Central memory CD8-positive, alpha-beta T cell (primary cell): ENCODE results near the gene FMN2.
"Not testable (repeated sequence)": the region's sequence is repeated elsewhere in the genome, so short reads cannot be mapped to it uniquely, and the experiment has no call there.

Source experiments
- ATAC-seq: fragments of 150-1000 bp; cut with Tn5 transposase; replicated peaks from 2 replicates; pipeline ENCODE4 v1.10.0; 2022; ENCODE audit warnings: mild to moderate bottlenecking, moderate FRiP score, moderate number of reproducible peaks; ENCODE audit not compliant: poor library complexity, severe bottlenecking; ENCODE audit errors: extremely low read depth
- DNase-seq, 2 donors: peaks; one replicate each; pipeline ENCODE4 v3.0.0; 2021; ENCODE audit warnings: low spot score in 2 of 2
- H3K27ac Mint-ChIP-seq: one replicate; pipeline ENCODE4 v1.8.0; 2022; ENCODE audit warnings: low read depth, mild to moderate bottlenecking, moderate library complexity, mixed read lengths
- H3K27me3 Mint-ChIP-seq: one replicate; pipeline ENCODE4 v1.8.0; 2022; ENCODE audit warnings: mixed read lengths
- H3K36me3 Mint-ChIP-seq: one replicate; pipeline ENCODE4 v1.8.0; 2022; ENCODE audit warnings: mild to moderate bottlenecking, moderate library complexity, mixed read lengths; ENCODE audit not compliant: insufficient read depth
- H3K4me1 Mint-ChIP-seq: one replicate; pipeline ENCODE4 v1.8.0; 2022; ENCODE audit warnings: mixed read lengths
- H3K4me3 Mint-ChIP-seq: one replicate; pipeline ENCODE4 v1.8.0; 2022; ENCODE audit warnings: mild to moderate bottlenecking, moderate library complexity, mixed read lengths
- H3K9me3 Mint-ChIP-seq: one replicate; pipeline ENCODE4 v1.8.0; 2022; ENCODE audit warnings: mixed read lengths

FMN2 gene

DNA sequence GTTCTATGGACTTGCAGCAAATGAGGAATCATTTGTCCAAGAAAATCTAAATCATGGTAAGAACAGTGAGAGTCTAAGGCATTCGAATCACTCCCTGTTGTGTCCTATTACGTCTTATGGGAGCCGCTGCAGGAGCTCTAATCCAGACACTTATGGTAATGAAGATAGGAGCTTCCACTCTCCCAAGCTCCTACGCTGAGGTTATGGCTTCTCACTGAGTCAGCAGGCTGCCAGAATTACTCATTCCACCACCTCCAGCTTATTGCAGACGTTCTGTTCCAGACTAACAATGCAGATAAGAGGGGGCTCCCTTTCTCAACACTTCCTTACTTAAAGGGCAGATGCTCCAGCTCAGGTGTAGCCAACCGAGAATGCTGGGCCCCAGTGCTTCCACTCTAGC lies 307.7 kb downstream of the FMN2 start:
- no peak overlapping the region for H3K4me3 Mint-ChIP-seq
- H3K27me3 Mint-ChIP-seq = no peaks in the 10 kb centered on the region
- peaks cover 5% of the 10 kb centered on the region for H3K9me3 Mint-ChIP-seq
- no peak overlapping the region for H3K27ac Mint-ChIP-seq
- H3K36me3 Mint-ChIP-seq = no peaks in the 10 kb centered on the region
- DNase-seq = no peak
- H3K4me1 Mint-ChIP-seq = no peaks in the 10 kb centered on the region
- ATAC-seq = no peak

DNA sequence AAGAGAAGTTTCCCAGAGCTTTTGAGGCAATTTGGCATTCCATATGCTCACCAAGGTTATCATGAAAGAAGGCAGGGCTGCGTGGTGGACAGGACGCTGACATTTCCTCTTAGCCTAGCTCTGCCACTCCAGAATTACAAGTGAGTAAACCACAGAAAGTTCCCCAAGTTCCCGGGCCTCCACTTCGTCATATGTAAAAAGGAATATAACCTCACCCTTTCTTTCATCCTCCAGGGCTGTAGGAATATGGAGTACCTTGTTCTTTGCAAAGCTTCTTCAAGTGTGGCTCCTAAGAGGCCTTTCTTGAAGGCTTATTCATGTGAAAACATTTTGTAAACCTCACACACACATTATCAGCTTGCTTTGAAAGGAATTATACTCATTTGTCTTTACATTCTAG lies 310.0 kb downstream of the FMN2 start:
- no peaks in the 10 kb centered on the region for H3K36me3 Mint-ChIP-seq
- H3K27me3 Mint-ChIP-seq = no peaks in the 10 kb centered on the region
- no peak overlapping the region for H3K27ac Mint-ChIP-seq
- ATAC-seq (no peak), DNase-seq (no peak)
- H3K4me3 Mint-ChIP-seq = no peak overlapping the region
- no peaks in the 10 kb centered on the region for H3K4me1 Mint-ChIP-seq
- peaks cover 18% of the 10 kb centered on the region for H3K9me3 Mint-ChIP-seq

DNA sequence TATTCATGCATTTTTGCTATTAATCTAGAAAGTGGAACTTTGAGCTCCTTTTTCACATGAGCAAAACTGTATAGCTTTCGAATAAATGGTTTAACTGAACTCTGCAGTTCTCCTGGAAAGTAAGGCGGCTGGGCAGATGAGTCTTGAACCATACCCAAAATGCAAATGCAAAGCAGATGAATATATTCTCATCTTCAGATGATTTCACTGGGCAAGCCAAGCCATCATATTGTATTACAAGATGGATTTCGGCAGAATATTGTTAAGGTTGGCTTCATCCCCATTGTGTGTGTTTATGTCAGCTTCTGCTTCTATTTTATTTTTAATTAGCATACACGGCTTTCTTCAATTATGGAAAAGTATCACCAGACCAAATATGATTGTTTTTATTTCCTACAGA lies 310.6 kb downstream of the FMN2 start:
- Mint-ChIP-seq H3K36me3 (no peaks in the 10 kb centered on the region), H3K4me1 (no peaks in the 10 kb centered on the region)

GRCh38 chr1:240404286-240404685 lies 312.6 kb downstream of the FMN2 start:
- Mint-ChIP-seq H3K9me3 (peaks cover 15% of the 10 kb centered on the region), H3K27me3 (no peaks in the 10 kb centered on the region), H3K27ac (no peak overlapping the region), H3K4me1 (no peaks in the 10 kb centered on the region), H3K4me3 (no peak overlapping the region), H3K36me3 (no peaks in the 10 kb centered on the region)
- ATAC-seq (no peak), DNase-seq (no peak)

More for the DNA sequence above, 310.6 kb downstream of the FMN2 start:
- no peak overlapping the region for H3K4me3 Mint-ChIP-seq
- no peak for DNase-seq
- no peaks in the 10 kb centered on the region for H3K27me3 Mint-ChIP-seq
- H3K27ac Mint-ChIP-seq = no peak overlapping the region
- no peak for ATAC-seq
- H3K9me3 Mint-ChIP-seq = peaks cover 15% of the 10 kb centered on the region

- H3K4me1 Mint-ChIP-seq = no peaks in the 10 kb centered on the region
- no peaks in the 10 kb centered on the region for H3K36me3 Mint-ChIP-seq
- H3K27me3 Mint-ChIP-seq = no peaks in the 10 kb centered on the region
- no peak overlapping the region for H3K4me3 Mint-ChIP-seq
- H3K9me3 Mint-ChIP-seq = peaks cover 15% of the 10 kb centered on the region
- no peak overlapping the region for H3K27ac Mint-ChIP-seq
- DNase-seq (no peak), ATAC-seq (no peak)
These were observed 314.1 kb downstream of the FMN2 start for GRCh38 chr1:240405751-240406150.

- H3K27me3 Mint-ChIP-seq = no peaks in the 10 kb centered on the region
- H3K4me3 Mint-ChIP-seq = no peak overlapping the region
- ATAC-seq (no peak), DNase-seq (no peak)
- no peak overlapping the region for H3K27ac Mint-ChIP-seq
- H3K9me3 Mint-ChIP-seq = peaks cover 23% of the 10 kb centered on the region
- H3K36me3 Mint-ChIP-seq = no peaks in the 10 kb centered on the region
- no peaks in the 10 kb centered on the region for H3K4me1 Mint-ChIP-seq
These were observed 315.7 kb downstream of the FMN2 start for GRCh38 chr1:240407407-240407806.

- no peaks in the 10 kb centered on the region for H3K27me3 Mint-ChIP-seq
- peaks cover 24% of the 10 kb centered on the region for H3K9me3 Mint-ChIP-seq
- no peaks in the 10 kb centered on the region for H3K36me3 Mint-ChIP-seq
- no peaks in the 10 kb centered on the region for H3K4me1 Mint-ChIP-seq
- no peak overlapping the region for H3K27ac Mint-ChIP-seq
- no peak for DNase-seq
- no peak for ATAC-seq
- H3K4me3 Mint-ChIP-seq = no peak overlapping the region
These were observed 317.9 kb downstream of the FMN2 start for GRCh38 chr1:240409615-240410014.

GRCh38 chr1:240413732-240414131 lies 322.0 kb downstream of the FMN2 start:
- H3K4me3 Mint-ChIP-seq = no peak overlapping the region
- H3K27ac Mint-ChIP-seq = no peak overlapping the region
- no peaks in the 10 kb centered on the region for H3K27me3 Mint-ChIP-seq
- H3K4me1 Mint-ChIP-seq = no peaks in the 10 kb centered on the region
- ATAC-seq (no peak), DNase-seq (no peak)
- no peaks in the 10 kb centered on the region for H3K36me3 Mint-ChIP-seq
- H3K9me3 Mint-ChIP-seq = peaks cover 10% of the 10 kb centered on the region

DNA sequence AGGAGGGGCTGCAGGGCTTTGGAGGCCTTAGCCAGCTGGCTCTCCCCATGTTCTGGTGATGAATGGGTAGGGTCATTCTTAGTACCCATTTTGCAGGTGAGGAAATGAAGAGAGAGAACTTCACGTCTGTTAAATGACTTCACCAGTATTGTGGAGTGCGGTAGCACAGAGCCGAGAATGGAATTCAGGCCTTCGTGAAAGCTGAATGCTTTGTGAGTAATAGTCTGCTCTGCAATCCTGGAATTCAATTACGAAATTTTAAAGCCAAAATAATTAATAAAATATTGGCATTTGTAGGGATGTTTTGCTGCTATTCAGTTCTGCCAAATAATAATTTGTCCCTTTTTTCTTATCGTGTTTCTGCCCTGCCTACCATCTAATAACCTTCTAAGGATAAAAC lies 322.6 kb downstream of the FMN2 start:
- no peaks in the 10 kb centered on the region for H3K4me1 Mint-ChIP-seq
- no peaks in the 10 kb centered on the region for H3K36me3 Mint-ChIP-seq
- no peak overlapping the region for H3K4me3 Mint-ChIP-seq
- ATAC-seq (no peak), DNase-seq (no peak)
- H3K27ac Mint-ChIP-seq = no peak overlapping the region
- peaks cover 10% of the 10 kb centered on the region for H3K9me3 Mint-ChIP-seq
- H3K27me3 Mint-ChIP-seq = no peaks in the 10 kb centered on the region

- not testable (repeated sequence) for H3K27ac Mint-ChIP-seq, DNase-seq, H3K4me3 Mint-ChIP-seq, ATAC-seq, H3K4me1 Mint-ChIP-seq, H3K27me3 Mint-ChIP-seq, H3K36me3 Mint-ChIP-seq
- peaks cover 11% of the 10 kb centered on the region for H3K9me3 Mint-ChIP-seq
These were observed 323.3 kb downstream of the FMN2 start for GRCh38 chr1:240415011-240415410.

DNA sequence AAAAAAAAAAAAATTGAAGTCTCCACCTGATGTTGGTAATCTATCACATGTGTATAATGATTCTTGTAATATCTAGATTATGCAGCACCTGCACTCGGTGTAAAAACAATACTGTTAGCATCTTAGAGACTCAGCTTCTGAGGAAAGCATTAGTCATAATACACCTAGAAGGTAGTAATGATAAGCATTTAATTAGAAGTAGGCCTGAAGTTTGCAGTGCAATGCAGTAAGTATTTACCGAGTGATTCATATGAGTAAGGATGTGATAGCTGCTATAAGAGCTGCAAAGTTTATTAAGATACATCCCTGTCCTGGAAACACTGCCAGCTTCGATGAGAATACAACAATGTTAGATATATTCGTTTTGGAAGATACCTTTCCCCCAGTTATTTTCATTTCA lies 323.8 kb downstream of the FMN2 start:
- ATAC-seq (no peak), DNase-seq (no peak)
- no peaks in the 10 kb centered on the region for H3K36me3 Mint-ChIP-seq
- no peaks in the 10 kb centered on the region for H3K4me1 Mint-ChIP-seq
- H3K9me3 Mint-ChIP-seq = peaks cover 16% of the 10 kb centered on the region
- no peaks in the 10 kb centered on the region for H3K27me3 Mint-ChIP-seq
- no peak overlapping the region for H3K27ac Mint-ChIP-seq
- no peak overlapping the region for H3K4me3 Mint-ChIP-seq

- no peak for DNase-seq
- peaks cover 10% of the 10 kb centered on the region for H3K9me3 Mint-ChIP-seq
- no peaks in the 10 kb centered on the region for H3K4me1 Mint-ChIP-seq
These were observed 325.6 kb downstream of the FMN2 start for GRCh38 chr1:240417317-240417716.

DNA sequence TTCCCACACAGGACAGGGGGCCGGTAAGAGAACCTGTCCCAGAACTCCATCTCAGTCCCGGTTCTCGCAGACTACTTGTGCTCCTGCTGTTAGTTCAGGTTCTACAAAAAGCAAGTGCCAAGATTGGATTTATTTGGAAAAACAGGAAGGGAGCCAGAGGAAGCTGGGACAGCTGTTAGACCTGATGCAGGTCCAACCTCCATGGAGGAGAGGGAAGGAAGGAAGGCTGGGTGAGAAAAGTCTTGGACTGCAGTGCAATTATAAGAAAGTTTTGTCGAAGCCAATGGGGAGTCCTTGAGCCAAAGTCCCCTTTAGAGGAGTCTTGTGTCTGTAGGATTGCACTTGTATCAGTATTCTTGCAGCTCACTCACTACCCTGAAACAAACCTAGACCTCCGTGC lies 329.1 kb downstream of the FMN2 start:
- ATAC-seq = no peak
- no peak for DNase-seq
- Mint-ChIP-seq H3K4me3 (no peak overlapping the region), H3K9me3 (peaks cover 12% of the 10 kb centered on the region), H3K4me1 (no peaks in the 10 kb centered on the region), H3K27ac (no peak overlapping the region), H3K27me3 (no peaks in the 10 kb centered on the region), H3K36me3 (no peaks in the 10 kb centered on the region)

More at GRCh38 chr1:240417317-240417716, 325.6 kb downstream of the FMN2 start:
- H3K27me3 Mint-ChIP-seq = no peaks in the 10 kb centered on the region
- no peak overlapping the region for H3K4me3 Mint-ChIP-seq
- no peak overlapping the region for H3K27ac Mint-ChIP-seq
- H3K36me3 Mint-ChIP-seq = no peaks in the 10 kb centered on the region
- ATAC-seq = no peak
